RWPE1 (cell line): Measurements from ENCODE around the gene ACTN2.

Source experiments
- CTCF ChIA-PET: fragments of 350-600 bp; sonication (Branson Sonifier 250); formaldehyde crosslinking; extraction: SDS; loops from one replicate; lab custom pipeline; 2021; lab: Yijun Ruan, JAX
- POLR2A ChIA-PET: fragments of 400-600 bp; formaldehyde crosslinking; extraction: SDS; loops from one replicate; lab custom pipeline; 2020; ENCODE audit warnings: antibody characterized with exemption; ENCODE audit not compliant: low non-redundant PET; lab: Yijun Ruan, JAX
- DNase-seq: peaks from one replicate; pipeline ENCODE4 v3.0.0; 2012; ENCODE audit warnings: low spot score
- H3K27ac ChIP-seq: fragments of 450-650 bp; 2 replicates; pipeline ENCODE4 v1.5.1; 2017
- TF ChIP-seq, protein P1 (sequence below): fragments of 450-650 bp; conservative IDR thresholded peaks from 2 replicates; pipeline ENCODE4 v1.5.1; 2017; ENCODE audit warnings: low read depth, mild to moderate bottlenecking

ACTN2 gene

DNA sequence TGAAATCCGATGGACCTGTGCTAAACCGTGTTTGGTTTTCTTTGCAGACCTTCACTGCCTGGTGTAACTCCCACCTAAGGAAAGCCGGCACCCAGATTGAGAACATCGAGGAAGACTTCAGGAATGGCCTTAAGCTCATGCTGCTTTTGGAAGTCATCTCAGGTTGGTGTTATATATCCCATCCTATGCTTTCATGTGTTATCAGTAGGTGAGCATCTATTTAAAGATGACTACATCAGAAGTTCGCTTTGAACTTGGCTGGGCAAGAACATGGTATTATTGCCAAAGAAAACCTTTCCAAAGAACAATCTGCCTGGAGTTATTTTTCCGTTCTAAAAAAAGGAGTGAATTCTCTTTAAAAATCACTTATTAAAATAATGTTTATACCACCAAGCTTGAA, 31.5 kb downstream of the ACTN2 start:
- DNase-seq, result no peak
- POLR2A ChIA-PET, result no interaction called here
- CTCF ChIA-PET, result interaction anchor here (0.5 kb wide), 1 partner anchor 9 kb away, joined by 5 read pairs; no protein-coding TSS in a partner anchor
- TF ChIP-seq, protein P1, sequence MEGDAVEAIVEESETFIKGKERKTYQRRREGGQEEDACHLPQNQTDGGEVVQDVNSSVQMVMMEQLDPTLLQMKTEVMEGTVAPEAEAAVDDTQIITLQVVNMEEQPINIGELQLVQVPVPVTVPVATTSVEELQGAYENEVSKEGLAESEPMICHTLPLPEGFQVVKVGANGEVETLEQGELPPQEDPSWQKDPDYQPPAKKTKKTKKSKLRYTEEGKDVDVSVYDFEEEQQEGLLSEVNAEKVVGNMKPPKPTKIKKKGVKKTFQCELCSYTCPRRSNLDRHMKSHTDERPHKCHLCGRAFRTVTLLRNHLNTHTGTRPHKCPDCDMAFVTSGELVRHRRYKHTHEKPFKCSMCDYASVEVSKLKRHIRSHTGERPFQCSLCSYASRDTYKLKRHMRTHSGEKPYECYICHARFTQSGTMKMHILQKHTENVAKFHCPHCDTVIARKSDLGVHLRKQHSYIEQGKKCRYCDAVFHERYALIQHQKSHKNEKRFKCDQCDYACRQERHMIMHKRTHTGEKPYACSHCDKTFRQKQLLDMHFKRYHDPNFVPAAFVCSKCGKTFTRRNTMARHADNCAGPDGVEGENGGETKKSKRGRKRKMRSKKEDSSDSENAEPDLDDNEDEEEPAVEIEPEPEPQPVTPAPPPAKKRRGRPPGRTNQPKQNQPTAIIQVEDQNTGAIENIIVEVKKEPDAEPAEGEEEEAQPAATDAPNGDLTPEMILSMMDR, result no peak
- no peak overlapping the region for H3K27ac ChIP-seq

DNA sequence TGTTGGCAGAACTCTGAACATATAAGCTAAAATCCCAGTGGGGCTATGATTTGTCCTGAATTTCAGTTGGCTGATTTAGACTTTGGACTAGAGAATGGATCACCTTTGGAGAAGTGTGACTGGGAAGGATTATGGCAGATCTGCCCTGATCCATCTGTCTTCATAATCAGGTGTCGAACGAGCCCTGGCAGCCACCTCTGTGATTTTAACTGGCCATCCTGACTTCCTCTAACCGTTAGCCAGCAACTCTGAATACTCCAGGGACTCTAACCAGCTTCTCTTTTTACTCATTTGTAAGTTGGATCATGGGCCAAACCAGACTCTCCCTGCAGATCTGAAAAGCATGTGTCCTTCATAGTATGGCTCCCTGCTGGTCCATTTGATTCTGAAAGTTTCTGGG, 32.0 kb downstream of the ACTN2 start:
- CTCF ChIA-PET, result no interaction called here
- no peak overlapping the region for H3K27ac ChIP-seq
- POLR2A ChIA-PET, result no interaction called here
- TF ChIP-seq, protein P1, result no peak
- DNase-seq, result no peak

DNA sequence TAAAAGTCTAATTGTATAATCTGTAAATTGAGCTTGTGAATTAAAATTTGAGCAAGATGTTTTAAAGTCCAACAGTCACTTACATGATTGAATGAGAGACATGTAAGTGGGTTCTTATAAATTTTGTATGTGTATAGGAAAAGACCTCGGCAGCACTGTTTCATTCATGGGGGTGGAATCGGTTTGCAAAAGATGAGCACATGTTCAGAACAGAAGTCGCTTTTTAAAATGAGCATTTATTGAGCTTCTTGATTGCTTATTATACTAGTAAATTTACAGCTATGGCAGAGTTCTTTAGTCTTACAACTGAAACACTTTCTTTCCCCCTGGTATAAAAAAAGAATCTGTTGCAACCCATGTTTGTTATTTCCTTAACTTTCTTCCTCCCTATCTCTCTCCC, 33.9 kb downstream of the ACTN2 start:
- TF ChIP-seq, protein P1, result no peak
- CTCF ChIA-PET, result interaction anchor here (0.6 kb wide), 1 partner anchor 11 kb away, joined by 3 read pairs; no protein-coding TSS in a partner anchor
- DNase-seq, result no peak
- POLR2A ChIA-PET, result no interaction called here
- no peak overlapping the region for H3K27ac ChIP-seq

DNA sequence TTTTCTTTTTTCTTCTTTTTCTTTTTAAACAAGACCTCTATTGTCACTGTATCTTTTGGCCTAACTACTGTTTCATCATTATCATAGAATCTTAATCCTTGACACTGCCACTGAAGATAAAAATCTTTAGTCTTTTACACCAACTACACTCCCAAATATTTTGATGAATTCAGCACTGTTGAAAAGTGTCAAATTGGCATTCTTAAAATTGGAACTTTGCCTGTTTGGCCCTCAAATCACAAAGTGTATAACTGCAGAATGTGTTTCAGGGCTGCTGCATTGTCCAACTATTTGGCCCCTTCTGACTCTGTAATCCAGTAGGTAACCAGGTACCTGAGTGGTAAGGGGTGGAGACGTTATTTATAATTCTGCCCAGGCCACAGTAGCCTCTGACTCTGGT, 34.3 kb downstream of the ACTN2 start:
- DNase-seq, result no peak
- POLR2A ChIA-PET, result no interaction called here
- CTCF ChIA-PET, result no interaction called here
- TF ChIP-seq, protein P1, result no peak
- H3K27ac ChIP-seq, result no peak overlapping the region

DNA sequence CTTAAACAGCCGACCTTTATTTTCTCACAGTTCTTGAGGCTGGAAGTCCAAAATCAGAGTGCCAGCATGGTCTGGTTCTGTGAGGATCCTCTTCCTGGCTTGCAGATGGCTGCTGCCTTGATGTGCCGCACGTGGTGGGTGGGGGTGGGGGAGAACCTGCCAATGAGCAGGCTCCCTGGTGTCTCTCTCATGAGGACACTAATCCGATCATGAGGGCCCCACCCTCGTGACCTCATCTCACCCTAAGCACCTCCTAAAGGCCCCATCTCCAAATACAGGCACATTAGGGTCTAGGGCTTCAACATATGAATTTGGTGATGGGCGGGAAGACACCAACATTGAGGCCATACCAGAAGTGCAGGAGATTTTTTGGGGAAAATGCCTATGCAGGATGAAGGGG, 37.8 kb downstream of the ACTN2 start:
- POLR2A ChIA-PET, result no interaction called here
- H3K27ac ChIP-seq, result no peak overlapping the region
- TF ChIP-seq, protein P1, result no peak
- DNase-seq, result no peak
- CTCF ChIA-PET, result interaction anchor here (0.6 kb wide), 1 partner anchor 654 kb away, joined by 5 read pairs; no protein-coding TSS in a partner anchor

DNA sequence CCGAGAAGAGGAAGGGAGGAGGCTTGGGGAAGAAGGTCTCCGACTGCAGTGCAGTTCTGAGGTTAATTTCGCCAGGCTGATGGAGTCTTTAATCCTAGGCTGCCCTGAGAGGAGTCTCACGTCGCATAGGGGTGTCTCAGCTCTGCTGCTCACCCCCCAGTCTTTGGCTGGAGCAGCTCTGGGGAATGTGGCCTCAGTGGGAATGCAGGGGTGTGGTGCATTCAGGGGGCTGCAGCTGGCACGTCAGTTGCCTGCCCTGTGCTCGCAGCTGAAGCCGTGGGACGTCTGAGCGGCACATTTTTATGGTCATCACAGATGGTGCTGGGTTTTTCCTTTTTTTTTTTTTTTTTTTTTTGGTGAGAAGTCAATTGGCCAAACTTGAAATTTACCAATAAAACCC, 38.2 kb downstream of the ACTN2 start:
- CTCF ChIA-PET, result interaction anchor here (0.6 kb wide), 1 partner anchor 653 kb away, joined by 5 read pairs; no protein-coding TSS in a partner anchor
- DNase-seq, result no peak
- POLR2A ChIA-PET, result no interaction called here
- no peak overlapping the region for H3K27ac ChIP-seq
- TF ChIP-seq, protein P1, result no peak
